HUDEP-2 (cell line): ENCODE results near the gene RPL21.
"Not testable (repeated sequence)": the region's sequence is repeated elsewhere in the genome, so short reads cannot be mapped to it uniquely, and the experiment has no call there.

Experiments used
- DNase-seq, 76 experiments: peaks; one replicate each; lab custom pipeline; 2025; ENCODE audit not compliant: unreplicated experiment in 76 of 76; lab: John Stamatoyannopoulos, UW

Gene RPL21

DNA sequence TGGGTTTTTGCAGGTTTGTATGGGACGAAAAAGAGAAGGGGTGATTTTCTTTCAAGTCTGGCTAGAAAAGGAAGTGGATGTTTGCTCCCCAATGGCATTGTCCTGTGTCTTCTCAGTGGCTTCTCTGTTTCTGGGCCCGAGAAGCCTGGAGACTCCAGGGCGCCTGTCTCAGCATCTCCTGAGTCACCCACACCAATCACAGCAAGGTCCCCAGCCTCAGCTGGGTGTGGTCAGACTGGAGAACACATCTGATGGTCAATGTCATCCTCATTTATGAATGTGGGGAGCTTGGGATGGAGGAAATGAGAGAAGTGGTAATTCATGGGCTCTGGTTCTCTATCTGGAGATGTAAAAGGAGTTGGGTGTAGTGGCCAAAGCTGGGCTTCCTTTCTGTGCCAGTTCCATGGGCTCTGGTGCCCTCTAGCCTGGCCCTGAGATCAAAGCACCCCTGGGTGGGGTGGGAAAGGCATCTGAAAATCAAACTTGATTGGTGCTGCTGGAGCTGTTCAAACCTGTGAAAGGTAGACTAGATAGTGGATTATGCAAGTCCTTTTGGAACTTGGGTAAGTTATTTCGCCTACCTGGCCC is 32.6 kb downstream of the RPL21 start:
- peak in 49 of 76 experiments; percentile 4 to 45 (median 24) for DNase-seq

DNA sequence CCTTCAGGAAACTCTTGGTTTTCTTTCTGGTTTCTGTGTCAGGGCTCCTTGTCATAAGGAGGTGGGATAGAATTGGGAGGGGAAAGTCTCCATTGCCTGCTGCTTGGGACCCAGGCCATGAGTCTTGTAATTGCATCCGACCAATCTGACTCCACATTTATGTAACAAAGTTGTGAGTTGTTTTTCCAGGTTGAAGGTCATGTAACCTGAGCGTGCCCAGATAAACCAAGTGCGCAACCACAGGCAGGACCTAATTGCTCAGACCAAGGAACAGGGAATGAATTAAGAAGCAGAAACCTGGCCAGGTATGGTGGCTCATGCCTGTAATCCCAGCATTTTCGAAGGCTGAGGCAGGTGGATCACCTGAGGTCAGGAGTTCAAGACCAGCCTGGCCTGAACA is 37.0 kb downstream of the RPL21 start:
- no peak for DNase-seq

DNA sequence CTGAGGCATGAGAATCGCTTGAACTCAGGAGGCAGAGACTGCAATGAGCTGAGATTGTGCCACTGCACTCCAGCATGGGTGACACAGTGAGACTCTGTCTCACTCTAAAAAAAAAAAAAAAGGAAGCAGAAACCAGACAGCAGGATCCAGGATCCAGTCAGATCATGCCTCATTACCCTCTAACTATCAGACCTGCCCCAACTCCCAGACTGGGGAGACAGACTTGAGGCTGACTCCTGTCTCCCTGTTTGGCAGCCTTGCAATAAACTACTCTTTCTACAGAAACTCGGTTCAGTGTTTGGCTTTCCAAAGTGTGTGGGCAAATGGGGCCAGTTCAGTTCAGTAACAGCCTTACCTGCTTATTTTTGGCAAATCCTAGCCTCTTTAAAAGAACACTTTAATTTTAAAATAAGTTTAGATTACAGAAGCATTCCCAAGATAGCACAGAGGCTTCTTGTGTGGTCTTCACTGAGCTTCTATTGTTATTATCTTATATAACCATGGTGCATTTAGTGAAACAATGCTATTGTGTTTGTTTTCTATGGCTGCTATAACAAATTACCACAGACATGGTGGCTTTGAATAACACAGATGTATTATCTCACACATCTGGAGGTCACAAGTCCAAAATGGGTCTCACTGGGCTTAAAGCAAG is 37.8 kb downstream of the RPL21 start:
- DNase-seq, result no peak

DNA sequence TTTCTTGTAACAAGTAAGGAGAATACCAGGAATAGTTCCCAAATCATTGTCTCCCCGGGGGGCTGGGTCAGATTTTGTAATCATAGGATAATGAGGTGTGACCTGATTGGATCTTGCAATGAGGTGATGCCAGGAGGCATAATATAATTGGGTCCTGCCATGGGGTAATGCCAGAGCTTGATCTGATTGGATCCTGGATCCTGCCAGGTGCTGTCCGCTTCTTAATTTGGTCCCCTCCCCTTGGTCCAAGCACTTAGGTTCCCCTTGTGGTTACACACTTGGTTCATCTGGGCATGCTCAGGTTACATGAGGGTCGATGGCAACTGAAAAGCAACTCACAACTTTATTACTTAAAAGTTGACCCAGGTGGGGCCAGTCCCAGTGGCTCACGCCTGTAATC is 39.4 kb downstream of the RPL21 start:
- no peak for DNase-seq

DNA sequence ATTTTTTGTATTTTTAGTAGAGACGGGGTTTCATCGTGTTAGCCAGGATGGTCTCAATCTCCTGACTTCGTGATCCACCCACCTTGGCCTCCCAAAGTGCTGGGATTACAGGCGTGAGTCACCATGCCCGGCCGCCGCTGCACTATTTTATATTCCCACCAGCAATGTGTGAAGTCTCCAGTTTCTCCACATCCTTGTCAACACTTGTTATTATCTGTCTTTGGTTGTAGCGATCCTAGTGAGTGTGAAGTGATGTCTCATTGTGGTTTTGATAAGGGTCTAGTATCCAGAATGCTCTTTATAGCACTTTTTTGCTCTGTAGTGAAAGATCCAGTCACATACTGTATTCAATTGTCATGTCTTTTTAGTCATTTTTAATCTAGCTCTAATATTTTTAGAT is 40.6 kb downstream of the RPL21 start:
- not testable (repeated sequence) for DNase-seq

DNA sequence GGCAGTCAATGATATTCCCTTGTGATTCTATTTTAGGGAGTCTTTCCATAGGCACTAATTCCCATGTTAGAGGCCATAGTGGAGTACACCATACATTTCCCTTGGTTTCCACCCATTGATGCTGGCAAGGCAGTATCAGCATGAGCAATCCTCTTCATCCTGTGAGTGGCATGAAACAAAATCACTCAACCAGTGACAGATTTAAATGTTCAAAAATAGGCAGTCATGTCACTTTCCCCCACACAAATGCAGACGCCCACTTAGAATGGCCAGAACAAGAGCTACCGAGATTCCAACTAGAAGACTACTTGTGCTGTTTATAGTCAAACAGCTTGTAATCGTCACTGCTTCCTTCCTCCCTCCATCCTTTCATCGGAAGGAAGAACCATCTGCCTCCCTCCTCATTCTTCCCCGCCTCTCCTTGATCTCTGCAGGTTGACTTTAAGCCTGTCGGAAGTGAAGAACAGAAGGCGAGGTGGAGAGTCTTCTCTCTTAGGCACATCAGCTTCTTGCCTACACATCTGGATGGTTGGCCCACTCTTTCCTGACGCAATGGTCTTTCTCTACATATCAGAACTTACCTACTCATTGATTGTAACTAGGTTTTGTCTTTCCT is 41.8 kb downstream of the RPL21 start:
- DNase-seq, result no peak

DNA sequence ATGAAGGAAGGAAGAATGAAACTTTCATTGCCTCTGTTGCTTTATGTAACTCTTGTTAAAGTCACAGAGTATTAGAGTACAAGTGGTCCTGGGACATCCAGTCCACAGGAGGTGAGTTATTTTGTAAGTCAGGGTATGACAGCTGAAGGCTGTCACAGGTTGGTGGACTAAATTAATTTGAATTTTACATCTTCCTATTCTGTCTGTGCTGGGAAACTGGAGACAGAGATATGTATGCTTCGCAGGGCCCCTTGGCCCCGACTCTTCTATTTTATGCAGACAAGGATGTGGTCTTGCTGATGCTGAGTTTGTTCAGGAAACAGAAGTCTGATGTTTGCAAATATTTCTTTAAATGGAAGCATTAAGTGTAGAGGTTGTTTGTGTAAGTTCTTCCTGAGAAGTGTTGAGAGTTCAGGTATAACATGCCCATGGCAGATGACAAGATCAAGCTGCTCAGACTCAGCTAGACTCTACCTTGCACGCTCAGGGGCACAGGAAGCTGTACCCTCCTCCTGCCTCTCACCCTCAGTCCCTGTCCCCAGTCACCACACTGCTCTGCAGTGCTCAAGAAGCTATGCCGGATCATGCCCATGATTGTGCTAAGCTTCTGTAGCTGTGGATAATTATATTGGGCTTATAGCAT is 42.6 kb downstream of the RPL21 start:
- DNase-seq, result no peak

DNA sequence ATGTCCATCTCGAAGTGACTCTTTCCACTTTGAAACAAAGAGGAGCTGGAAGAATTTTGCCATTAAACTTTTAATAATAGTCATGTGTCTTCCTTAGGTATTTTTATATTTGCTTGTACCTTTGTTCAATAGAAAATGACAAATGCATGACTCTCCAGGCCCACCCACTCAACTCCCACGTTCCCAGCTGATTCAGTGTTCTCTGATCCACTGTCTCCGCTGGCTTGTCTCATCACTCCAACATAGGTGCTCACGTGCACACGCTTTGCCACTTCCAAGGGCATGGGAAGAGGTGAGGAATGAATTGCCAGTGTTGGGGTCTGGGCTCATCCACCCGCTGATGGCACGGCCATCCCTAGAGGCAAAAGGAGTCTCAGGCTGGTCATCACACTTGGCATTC is 43.7 kb downstream of the RPL21 start:
- DNase-seq, result no peak

DNA sequence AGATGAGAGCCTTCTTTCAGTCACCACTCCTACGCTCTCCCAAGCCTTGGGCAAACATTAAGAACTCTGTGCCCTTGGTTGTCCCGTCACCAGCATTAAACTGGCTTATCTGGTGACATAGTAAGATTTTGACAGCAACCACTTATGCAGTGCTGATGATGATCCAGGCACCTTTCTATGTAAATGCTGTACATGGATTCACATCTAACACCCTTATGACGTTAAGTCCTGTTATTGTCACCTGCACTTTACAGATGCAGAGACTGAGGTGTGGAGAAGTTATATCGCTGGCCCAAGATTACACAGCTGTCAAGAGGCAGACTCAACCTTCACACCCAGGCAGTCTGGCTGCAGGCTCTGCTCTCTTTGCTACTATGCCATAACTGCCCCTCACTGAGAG is 44.3 kb downstream of the RPL21 start:
- DNase-seq, result no peak

DNA sequence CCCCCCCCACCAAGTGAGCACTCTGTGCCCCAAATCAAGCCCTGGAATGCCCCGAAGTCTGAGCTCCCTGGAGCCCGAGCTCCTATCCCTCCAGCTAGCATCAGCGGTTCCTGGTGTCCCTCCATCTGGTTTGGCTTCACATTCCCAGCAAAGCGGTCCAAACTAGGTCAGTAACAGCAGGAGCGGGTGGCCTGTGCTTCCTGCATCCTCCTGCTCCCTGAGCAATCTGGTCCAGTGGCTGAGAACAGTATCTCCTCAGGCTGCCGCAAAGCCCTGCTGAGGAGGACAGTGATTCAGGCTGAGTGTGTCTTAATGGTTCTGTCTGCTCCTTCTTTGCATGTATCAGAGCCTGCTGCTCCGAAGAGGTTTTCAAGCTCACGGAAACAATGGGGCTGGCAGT is 45.1 kb downstream of the RPL21 start:
- DNase-seq, result no peak

DNA sequence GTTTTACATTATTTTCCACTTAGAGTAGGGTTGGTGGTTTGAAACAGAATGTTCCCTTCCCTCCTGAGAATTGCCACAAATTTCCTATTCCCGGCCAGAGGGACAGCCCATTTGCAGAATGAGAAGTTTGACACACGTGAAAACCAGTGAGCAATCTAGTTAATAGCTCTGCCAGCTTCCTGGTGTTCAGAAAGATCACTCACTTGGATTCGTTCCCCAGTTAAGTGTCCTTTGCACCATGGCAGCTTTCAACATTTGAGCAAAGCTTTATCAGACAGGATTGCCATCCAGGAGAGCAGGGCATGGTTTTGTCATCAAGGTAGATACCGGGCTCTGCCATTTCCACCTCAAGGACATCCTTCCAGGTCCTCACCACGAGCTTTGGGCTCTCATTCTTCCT is 47.5 kb downstream of the RPL21 start:
- DNase-seq, result no peak

DNA sequence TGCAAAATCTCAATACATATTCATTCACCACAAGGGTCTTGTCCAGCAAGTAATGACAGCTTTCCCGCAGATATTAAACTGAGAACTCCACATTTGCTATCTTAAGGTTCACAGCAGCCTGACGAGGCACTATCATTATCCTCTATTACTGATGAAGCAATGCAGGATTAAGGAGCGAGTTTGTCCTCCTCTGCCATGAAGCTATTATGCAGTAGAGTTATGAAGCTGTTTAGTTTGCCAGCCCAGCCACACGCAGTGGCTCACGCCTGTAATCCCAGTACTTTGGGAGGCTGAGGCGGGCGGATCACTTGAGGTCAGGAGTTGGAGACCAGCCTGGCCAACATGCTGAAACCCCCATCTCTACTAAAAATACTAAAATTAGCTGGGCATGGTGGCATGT is 49.0 kb downstream of the RPL21 start:
- not testable (repeated sequence) for DNase-seq

DNA sequence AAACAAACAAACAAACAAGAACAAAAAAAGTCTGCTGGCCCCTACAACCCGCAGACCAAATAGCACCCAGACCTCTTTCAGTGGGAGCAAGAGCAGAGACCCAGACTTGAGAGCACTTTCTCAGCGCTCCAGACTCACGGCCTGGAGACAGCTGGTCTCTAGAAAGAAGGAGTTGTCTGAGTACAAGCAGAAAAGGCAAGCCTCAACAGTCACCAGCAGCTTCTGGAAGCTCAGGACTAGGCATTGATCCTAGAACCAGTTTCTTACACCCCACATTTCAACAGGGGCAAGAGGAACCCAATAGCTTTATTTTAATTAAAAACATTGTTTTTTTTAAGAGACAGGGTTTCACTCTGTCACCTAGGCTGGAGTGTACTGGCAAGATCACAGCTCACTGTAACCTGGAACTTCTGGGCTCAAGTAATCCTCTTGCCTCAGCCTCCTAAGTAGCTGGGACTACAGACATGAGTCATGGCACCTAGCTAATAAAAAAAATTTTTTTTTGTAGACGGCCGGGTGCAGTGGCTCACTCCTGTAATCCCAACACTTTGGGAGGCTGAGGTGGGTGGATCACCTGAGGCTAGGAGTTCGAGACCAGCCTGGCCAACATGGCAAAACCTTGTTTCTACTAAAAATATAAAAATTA is 49.7 kb downstream of the RPL21 start:
- DNase-seq, result no peak

DNA sequence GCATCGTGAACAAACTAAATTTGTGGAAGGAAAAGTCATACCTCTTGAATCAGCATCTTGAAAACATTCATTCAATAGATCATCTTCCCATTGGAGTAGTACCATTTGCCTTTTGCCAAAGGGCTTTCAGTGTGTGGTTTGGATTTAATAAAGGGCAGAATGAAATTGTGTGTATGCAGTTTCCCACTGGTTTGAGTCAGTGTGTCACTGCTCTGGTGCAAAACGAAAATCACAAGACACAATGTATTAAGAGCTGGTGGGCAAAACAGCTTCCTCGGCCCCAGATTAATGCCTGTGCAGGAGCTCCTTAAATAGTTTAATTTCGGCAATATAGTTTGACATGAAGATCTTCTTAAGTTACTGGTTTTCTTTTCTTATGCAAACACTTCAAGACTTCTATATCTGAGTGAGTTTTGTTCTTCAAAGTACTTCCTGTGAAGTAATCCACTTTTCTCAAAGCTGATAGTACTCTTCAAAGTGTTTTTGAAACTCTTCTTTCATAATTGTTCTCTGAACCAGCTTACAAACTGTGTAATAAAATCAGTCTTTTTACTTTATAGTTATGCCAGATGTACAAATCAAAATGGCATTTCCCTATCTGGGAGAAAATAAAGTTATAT is 51.4 kb downstream of the RPL21 start:
- no peak for DNase-seq

DNA sequence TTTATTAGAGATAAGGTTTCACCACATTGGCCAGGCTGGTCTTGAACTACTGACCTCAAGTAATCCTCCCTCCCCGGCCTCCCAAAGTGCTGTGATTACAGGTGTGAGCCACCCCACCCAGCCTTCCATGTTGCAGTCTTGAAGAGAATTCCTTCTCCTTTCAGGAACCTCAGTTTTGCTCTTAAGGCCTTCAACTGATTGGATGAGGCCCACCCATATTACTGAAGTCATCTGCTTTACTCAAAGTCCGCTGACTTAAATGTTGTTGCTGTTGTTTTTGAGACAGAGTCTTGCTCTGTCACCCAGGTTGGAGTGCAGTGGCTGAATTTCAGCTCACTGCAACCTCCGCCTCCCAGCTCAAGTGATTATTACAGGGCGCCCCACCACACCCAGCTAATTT is 52.7 kb downstream of the RPL21 start:
- no peak for DNase-seq

DNA sequence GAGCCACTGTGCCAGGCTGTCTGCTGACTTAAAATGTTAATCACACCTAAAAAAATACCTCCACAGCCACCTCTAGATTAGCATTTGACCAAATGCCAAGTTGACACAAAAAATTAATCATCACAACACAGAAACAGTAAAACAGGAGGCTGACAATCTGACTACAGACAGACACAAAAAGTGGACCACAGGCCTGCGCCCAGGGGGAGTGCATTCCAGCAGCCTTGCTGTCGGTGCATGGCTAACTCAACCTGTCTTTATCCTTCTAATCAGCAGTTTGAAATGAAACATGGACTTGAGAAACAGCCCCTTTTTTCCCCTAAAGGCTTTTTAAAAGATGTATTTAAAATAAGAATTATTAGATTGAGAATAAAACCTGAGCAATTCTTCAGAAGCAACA is 53.3 kb downstream of the RPL21 start:
- DNase-seq, result no peak
